ENCODE data around the gene PTPRG.

Gene PTPRG

GRCh38 chr3:61788623-61789507 is 227.5 kb downstream of the PTPRG start:
- Histone ChIP-seq H3K36me3 (ENCODE audit: low read depth) (no peaks in the 10 kb centered on the region), H3K27ac (ENCODE audit: poor library complexity, severe bottlenecking) (no peak overlapping the region), H3K4me3 (ENCODE audit: severe bottlenecking) (no peak overlapping the region), H3K27me3 (ENCODE audit: insufficient read depth, poor library complexity, severe bottlenecking) (no peaks in the 10 kb centered on the region), H3K9me3 (ENCODE audit: severe bottlenecking) (no peaks in the 10 kb centered on the region), H3K4me1 (ENCODE audit: insufficient read depth, poor library complexity, severe bottlenecking) (no peaks in the 10 kb centered on the region)
- TF ChIP-seq CTCF (IDR thresholded peaks at IDR 0.05; ENCODE audit: poor library complexity, severe bottlenecking) = no peak
- no peak for DNase-seq (ENCODE audit: low spot score)
- no peak for ATAC-seq (ENCODE audit: low read depth)

GRCh38 chr3:61789861-61790260 is 228.5 kb downstream of the PTPRG start:
- Histone ChIP-seq H3K4me1 (ENCODE audit: insufficient read depth, poor library complexity, severe bottlenecking) (no peaks in the 10 kb centered on the region), H3K27me3 (ENCODE audit: insufficient read depth, poor library complexity, severe bottlenecking) (no peaks in the 10 kb centered on the region), H3K27ac (ENCODE audit: poor library complexity, severe bottlenecking) (no peak overlapping the region), H3K36me3 (ENCODE audit: low read depth) (no peaks in the 10 kb centered on the region), H3K4me3 (ENCODE audit: severe bottlenecking) (no peak overlapping the region), H3K9me3 (ENCODE audit: severe bottlenecking) (no peaks in the 10 kb centered on the region)
- no peak for TF ChIP-seq CTCF (IDR thresholded peaks at IDR 0.05; ENCODE audit: poor library complexity, severe bottlenecking)
- DNase-seq (ENCODE audit: low spot score) = no peak
- no peak for ATAC-seq (ENCODE audit: low read depth)

GRCh38 chr3:61790411-61790810 is 229.0 kb downstream of the PTPRG start:
- no peaks in the 10 kb centered on the region for H3K27me3 ChIP-seq (ENCODE audit: insufficient read depth, poor library complexity, severe bottlenecking)
- no peak for ATAC-seq (ENCODE audit: low read depth)
- no peaks in the 10 kb centered on the region for H3K9me3 ChIP-seq (ENCODE audit: severe bottlenecking)
- H3K27ac ChIP-seq (ENCODE audit: poor library complexity, severe bottlenecking) = no peak overlapping the region
- DNase-seq (ENCODE audit: low spot score) = no peak
- H3K4me3 ChIP-seq (ENCODE audit: severe bottlenecking) = no peak overlapping the region
- no peak for TF ChIP-seq CTCF (IDR thresholded peaks at IDR 0.05; ENCODE audit: poor library complexity, severe bottlenecking)
- H3K4me1 ChIP-seq (ENCODE audit: insufficient read depth, poor library complexity, severe bottlenecking) = no peaks in the 10 kb centered on the region
- H3K36me3 ChIP-seq (ENCODE audit: low read depth) = no peaks in the 10 kb centered on the region

- no peak for DNase-seq (ENCODE audit: low spot score)
- ATAC-seq (ENCODE audit: low read depth) = no peak
- no peaks in the 10 kb centered on the region for H3K27me3 ChIP-seq (ENCODE audit: insufficient read depth, poor library complexity, severe bottlenecking)
- no peak overlapping the region for H3K4me3 ChIP-seq (ENCODE audit: severe bottlenecking)
- H3K27ac ChIP-seq (ENCODE audit: poor library complexity, severe bottlenecking) = no peak overlapping the region
- no peaks in the 10 kb centered on the region for H3K4me1 ChIP-seq (ENCODE audit: insufficient read depth, poor library complexity, severe bottlenecking)
- no peak for TF ChIP-seq CTCF (IDR thresholded peaks at IDR 0.05; ENCODE audit: poor library complexity, severe bottlenecking)
- H3K9me3 ChIP-seq (ENCODE audit: severe bottlenecking) = no peaks in the 10 kb centered on the region
- no peaks in the 10 kb centered on the region for H3K36me3 ChIP-seq (ENCODE audit: low read depth)
Observed at GRCh38 chr3:61793056-61793455, 231.7 kb downstream of the PTPRG start.

GRCh38 chr3:61793521-61793920 is 232.2 kb downstream of the PTPRG start:
- no peak overlapping the region for H3K4me3 ChIP-seq (ENCODE audit: severe bottlenecking)
- DNase-seq (ENCODE audit: low spot score) = no peak
- no peak for ATAC-seq (ENCODE audit: low read depth)
- no peaks in the 10 kb centered on the region for H3K9me3 ChIP-seq (ENCODE audit: severe bottlenecking)
- no peaks in the 10 kb centered on the region for H3K27me3 ChIP-seq (ENCODE audit: insufficient read depth, poor library complexity, severe bottlenecking)
- no peak overlapping the region for H3K27ac ChIP-seq (ENCODE audit: poor library complexity, severe bottlenecking)
- H3K36me3 ChIP-seq (ENCODE audit: low read depth) = no peaks in the 10 kb centered on the region
- no peaks in the 10 kb centered on the region for H3K4me1 ChIP-seq (ENCODE audit: insufficient read depth, poor library complexity, severe bottlenecking)
- TF ChIP-seq CTCF (IDR thresholded peaks at IDR 0.05; ENCODE audit: poor library complexity, severe bottlenecking) = no peak

All from RWPE2 (cell line).